DOHH2 (cell line): ENCODE measurements around the gene GAB3.

Source experiments
- EZH2phosphoT487 ChIP-seq: fragments of 200-600 bp; sonication (generic); IDR thresholded peaks from 2 replicates; pipeline ENCODE4 v1.6.1; 2017; ENCODE audit warnings: borderline replicate concordance, mild to moderate bottlenecking, antibody characterized with exemption, low read length, moderate library complexity, mixed read lengths
- TF ChIP-seq, protein P1 (sequence below): fragments of 200-600 bp; sonication (generic); IDR thresholded peaks from one replicate; pipeline ENCODE4 v1.5.1; 2014; ENCODE audit warnings: antibody characterized with exemption, mild to moderate bottlenecking, low read depth, low read length; ENCODE audit not compliant: poor library complexity, severe bottlenecking

DNA sequence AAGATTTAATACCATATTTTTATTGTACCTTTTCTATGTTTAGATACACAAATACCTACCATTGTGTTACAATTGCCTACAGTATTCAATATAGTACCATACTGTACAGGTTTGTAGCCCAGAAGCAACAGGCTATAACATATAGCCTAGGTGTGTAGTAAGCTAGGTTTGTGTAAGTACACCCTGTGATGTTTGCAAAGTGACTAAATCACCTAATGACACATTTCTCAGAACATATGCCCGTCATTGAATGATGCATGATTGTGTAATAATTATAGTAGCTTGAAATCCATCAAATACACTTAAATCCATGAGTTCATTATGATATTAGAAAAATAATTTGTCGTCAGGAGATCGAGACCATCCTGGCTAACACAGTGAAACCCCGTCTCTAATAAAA, 30.8 kb downstream of the GAB3 start:
- TF ChIP-seq, protein P1, sequence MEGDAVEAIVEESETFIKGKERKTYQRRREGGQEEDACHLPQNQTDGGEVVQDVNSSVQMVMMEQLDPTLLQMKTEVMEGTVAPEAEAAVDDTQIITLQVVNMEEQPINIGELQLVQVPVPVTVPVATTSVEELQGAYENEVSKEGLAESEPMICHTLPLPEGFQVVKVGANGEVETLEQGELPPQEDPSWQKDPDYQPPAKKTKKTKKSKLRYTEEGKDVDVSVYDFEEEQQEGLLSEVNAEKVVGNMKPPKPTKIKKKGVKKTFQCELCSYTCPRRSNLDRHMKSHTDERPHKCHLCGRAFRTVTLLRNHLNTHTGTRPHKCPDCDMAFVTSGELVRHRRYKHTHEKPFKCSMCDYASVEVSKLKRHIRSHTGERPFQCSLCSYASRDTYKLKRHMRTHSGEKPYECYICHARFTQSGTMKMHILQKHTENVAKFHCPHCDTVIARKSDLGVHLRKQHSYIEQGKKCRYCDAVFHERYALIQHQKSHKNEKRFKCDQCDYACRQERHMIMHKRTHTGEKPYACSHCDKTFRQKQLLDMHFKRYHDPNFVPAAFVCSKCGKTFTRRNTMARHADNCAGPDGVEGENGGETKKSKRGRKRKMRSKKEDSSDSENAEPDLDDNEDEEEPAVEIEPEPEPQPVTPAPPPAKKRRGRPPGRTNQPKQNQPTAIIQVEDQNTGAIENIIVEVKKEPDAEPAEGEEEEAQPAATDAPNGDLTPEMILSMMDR: no peak
- no peak for TF ChIP-seq EZH2phosphoT487
